CMK (cell line): Measurements from ENCODE around the gene HLA-DQB2.

Experiments used
- DNase-seq: peaks from one replicate; pipeline ENCODE4 v3.0.0-alpha.2; 2010; ENCODE audit warnings: low read depth

Gene HLA-DQB2

DNA sequence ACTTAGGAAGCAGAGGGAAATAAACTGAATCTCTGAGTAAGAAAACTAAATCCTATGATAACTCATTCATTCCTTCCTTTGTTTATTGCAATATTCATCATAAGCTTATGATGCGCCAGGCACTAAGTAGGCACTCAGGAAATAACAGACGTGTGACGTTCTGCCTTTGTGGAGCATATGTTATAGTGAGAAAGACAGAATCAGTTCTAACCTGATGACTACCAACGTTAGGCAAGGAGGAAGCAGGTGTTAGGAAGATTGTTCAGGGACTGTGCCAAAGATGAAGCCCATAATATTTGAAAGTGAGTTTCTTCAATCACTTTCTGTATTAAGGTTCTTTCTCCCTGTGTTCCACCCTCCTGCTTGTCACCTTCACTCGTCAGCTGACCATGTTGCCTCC, 18.6 kb downstream of the HLA-DQB2 start:
- DNase-seq, result no peak

DNA sequence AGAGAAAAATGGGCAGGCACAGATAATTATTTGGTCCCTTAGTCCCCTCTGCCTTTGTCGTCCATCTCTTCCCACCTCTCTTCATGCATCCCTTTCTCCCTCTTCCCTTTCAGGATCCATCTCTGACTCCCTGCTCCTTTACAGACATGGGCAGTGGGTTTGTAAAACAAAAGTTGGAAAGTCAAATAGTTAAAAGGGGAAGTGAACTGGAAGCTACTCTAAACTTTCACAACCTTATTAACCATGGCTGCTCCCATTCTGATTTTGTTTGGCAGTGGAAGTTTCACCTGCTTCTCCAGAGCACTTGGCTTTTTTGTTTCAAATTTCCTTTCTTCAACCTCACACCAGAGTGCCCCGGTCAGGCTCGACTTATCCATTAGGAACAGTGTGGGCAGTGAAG, 21.0 kb downstream of the HLA-DQB2 start:
- DNase-seq, result no peak

DNA sequence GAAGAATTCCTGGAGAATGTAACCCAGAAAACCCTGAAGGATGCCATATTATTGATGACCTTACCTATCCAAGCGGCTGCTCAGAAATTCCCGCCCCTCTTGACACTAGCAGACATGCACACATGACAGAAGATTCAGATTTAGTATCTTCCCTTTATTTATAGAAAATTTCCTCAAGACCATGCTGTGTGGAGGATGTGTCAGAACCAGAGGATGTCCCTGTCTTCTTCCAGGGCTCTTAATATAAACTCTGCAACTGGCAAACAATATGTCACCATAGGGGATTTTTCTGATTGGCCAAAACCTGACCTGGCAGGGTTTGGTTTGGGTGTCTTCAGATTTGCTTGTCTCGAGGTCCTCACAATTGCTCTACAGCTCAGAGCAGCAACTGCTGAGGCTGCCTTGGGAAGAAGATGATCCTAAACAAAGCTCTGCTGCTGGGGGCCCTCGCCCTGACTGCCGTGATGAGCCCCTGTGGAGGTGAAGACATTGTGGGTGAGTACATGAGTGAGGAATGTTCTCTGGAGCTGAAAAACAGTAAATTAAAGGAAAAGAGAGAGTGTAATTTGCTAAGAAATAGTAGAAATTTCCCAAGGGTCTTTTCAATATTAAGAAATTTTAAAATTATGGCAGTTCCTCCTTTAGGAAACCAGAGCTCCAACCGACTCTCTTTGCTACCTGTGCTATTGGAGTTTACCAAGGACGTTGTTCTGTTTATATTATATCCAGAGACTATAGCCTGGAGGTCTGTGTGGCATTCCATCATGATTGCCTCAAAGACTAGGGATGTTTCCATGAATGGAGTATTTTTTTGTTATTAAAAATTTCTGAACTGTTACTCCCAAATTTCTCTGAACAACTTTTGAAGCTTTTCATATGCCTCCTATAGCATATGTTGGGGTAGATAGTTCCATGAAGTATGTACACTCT, 22.0 kb downstream of the HLA-DQB2 start, which contains the start of gene HLA-DQA2:
Gene HLA-DQA2, plus strand, starts transcription at position 361 of the 930 bp plus-strand sequence. Its CDS starts 53 bp downstream, at position 414.
- DNase-seq, result no peak

DNA sequence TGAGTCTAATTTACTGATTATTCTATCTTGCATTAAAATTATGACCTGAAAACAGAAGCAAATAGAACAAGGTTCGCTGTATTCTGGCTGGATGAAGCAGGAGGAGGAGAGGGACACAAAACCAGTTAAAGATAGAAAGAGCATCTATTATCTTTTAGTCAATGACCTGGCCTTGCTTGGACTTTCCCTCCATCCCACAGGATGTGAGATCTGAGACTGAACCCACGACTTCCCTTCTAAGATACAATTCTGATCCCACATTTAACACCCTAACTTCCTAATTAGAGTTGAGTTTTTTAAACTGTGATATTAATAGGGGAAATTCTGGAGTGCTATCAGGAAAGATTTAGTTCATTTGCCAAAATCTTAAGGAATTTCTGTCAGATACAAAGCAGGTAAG, 25.2 kb downstream of the HLA-DQB2 start:
- no peak for DNase-seq

DNA sequence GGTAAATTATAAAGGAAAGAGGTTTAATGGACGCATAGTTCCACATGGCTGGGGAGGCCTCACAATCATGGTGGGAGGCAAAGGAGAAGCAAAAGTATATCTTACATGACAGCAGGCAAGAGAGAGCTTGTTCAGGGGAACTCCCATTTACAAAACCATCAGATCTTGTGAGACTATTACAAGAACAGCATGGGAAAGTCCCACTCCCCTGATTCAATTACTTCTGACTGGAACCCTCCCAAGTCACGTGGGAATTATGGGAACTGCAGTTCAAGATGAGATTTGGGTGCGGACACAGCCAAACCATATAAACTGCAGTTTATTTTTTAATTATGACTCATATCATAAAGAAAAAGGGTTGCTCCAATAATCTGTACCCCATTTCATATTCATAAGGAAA, 44.5 kb downstream of the HLA-DQB2 start:
- DNase-seq, result no peak

DNA sequence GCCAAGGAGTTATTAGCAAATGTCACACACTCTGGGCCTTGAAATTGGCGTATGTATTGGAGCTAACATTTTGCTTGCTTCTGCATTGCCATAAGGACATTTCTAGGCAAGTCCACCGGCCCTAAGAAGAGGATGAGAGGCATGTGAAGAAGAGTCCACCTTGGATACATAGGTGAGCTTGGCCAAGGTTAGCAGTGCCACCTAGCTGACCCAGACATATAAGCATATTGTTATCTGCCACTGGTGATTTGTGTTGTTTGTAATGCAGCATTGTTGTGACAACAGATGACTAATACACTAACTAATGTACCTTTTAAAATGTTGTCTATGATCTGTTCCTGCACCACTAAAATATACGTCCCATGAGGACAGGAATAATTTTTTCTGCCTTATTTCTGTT, 46.9 kb downstream of the HLA-DQB2 start:
- DNase-seq, result no peak

DNA sequence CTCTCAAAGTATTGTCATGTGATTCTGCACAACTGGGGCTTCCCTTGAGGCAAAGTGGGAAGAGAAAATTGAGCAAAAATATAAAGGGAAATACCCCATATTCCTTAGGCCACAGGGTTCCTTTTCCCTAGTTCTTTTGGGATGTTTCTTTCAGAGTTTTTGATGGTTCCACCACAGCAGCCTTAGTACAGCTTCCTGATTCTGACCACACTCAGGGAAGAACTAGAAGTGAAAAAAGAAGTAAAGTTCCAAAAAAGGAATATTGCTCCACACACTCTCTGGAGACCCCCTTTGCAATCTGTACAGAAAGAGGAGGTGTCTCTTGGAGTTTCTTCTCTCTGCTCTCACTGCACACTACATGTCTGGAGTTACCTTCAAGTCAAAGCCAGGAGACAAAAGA, 50.1 kb downstream of the HLA-DQB2 start:
- DNase-seq, result no peak

DNA sequence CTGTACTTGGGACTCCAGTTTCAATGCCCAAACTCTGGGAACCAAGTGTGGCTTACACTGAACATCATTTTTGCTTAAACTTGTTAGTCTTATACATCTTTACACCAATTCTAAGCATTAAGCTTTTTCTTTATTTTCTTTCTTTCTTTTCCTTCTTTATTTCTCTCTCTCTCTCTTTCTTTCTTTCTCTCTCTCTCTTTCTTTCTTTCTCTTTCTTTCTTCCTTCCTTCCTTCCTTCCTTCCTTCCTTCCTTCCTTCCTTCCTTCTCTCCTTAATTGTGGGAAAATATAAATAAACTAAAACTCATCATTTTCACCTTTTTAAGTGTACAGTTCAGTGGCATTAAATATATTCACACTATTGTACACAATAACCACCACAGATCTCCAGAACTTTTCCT, 53.7 kb downstream of the HLA-DQB2 start:
- DNase-seq, result no peak
